DMS79 treated with DMSO at 0.1 percent for 48 hours (cell line): ENCODE data around the gene APOD.

Source experiments
- DNase-seq: peaks from one replicate; lab custom pipeline; 2025; lab: John Stamatoyannopoulos, UW

APOD gene

GRCh38 chr3:195587406-195587805, 3.7 kb upstream of the APOD start:
- DNase-seq: no peak

- no peak for DNase-seq
Measured at GRCh38 chr3:195584543-195584870, 767 bp upstream of the APOD start.

GRCh38 chr3:195582947-195583346, 793 bp downstream of the APOD start:
- DNase-seq: peak; percentile 29

- no peak for DNase-seq
Measured at GRCh38 chr3:195580744-195581443, 2.8 kb downstream of the APOD start.

- no peak for DNase-seq
Measured at GRCh38 chr3:195579281-195579680, 4.5 kb downstream of the APOD start.

- DNase-seq: no peak
Measured at GRCh38 chr3:195578565-195578964, 5.2 kb downstream of the APOD start.

- DNase-seq: no peak
Measured at GRCh38 chr3:195577645-195578177, 6.0 kb downstream of the APOD start.

- no peak for DNase-seq
Measured at GRCh38 chr3:195574497-195575304, 9.0 kb downstream of the APOD start.

GRCh38 chr3:195573611-195574496, 9.9 kb downstream of the APOD start:
- DNase-seq: no peak

- DNase-seq: no peak
Measured at GRCh38 chr3:195571361-195571760, 12.4 kb downstream of the APOD start.

GRCh38 chr3:195570912-195571311, 12.8 kb downstream of the APOD start:
- no peak for DNase-seq

GRCh38 chr3:195570344-195570743, 13.4 kb downstream of the APOD start:
- DNase-seq: no peak

- no peak for DNase-seq
Measured at GRCh38 chr3:195568630-195569029, 15.1 kb downstream of the APOD start.

- DNase-seq: no peak
Measured at GRCh38 chr3:195566797-195567196, 16.9 kb downstream of the APOD start.

- DNase-seq: no peak
Measured at GRCh38 chr3:195565716-195566115, 18.0 kb downstream of the APOD start.

GRCh38 chr3:195563317-195563716, 20.4 kb downstream of the APOD start:
- no peak for DNase-seq

GRCh38 chr3:195559723-195560409, 23.9 kb downstream of the APOD start:
- DNase-seq: no peak

- DNase-seq: peak; percentile 94
Measured at GRCh38 chr3:195558602-195559001, 25.1 kb downstream of the APOD start.

GRCh38 chr3:195557322-195557721, 26.4 kb downstream of the APOD start:
- no peak for DNase-seq

GRCh38 chr3:195556390-195556789, 27.4 kb downstream of the APOD start:
- no peak for DNase-seq

GRCh38 chr3:195555110-195555509, 28.6 kb downstream of the APOD start:
- no peak for DNase-seq

- no peak for DNase-seq
Measured at GRCh38 chr3:195554458-195554857, 29.3 kb downstream of the APOD start.
